ENCODE data around the gene FLVCR2.

DNA sequence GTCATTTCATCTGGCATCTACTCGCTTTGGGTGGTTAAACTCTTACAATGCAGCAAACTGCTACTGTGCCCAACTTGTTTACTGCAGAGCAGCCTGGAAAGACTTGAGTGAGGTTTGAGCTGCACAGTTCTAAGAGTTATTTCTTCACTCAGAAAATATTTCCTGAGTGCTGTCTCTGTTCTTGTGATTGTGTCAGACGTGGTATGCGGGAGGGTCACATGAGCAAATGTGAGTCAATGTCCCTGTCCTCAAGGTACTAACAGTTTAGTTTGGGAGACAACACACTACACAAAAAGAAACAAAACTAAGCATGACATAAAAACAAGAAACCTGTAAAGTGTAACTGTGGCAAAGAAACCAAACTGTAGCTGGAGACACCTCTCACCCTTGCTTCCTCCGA lies 32.4 kb downstream of the FLVCR2 start:
- no peak for TF ChIP-seq EZH2 (IDR thresholded peaks at IDR 0.05; ENCODE audit: borderline replicate concordance, low read length)
- TF ChIP-seq, protein P1, sequence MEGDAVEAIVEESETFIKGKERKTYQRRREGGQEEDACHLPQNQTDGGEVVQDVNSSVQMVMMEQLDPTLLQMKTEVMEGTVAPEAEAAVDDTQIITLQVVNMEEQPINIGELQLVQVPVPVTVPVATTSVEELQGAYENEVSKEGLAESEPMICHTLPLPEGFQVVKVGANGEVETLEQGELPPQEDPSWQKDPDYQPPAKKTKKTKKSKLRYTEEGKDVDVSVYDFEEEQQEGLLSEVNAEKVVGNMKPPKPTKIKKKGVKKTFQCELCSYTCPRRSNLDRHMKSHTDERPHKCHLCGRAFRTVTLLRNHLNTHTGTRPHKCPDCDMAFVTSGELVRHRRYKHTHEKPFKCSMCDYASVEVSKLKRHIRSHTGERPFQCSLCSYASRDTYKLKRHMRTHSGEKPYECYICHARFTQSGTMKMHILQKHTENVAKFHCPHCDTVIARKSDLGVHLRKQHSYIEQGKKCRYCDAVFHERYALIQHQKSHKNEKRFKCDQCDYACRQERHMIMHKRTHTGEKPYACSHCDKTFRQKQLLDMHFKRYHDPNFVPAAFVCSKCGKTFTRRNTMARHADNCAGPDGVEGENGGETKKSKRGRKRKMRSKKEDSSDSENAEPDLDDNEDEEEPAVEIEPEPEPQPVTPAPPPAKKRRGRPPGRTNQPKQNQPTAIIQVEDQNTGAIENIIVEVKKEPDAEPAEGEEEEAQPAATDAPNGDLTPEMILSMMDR (conservative IDR thresholded peaks at IDR 0.05 in 1 of 2, IDR thresholded peaks at IDR 0.05 in 1 of 2; ENCODE audit: extremely low read depth in 1 of 2, insufficient read depth in 1 of 2, low read depth in 1 of 2, low read length in 2 of 2), result no peak

Data from mammary epithelial cell (primary cell).